ENCODE measurements around the gene GDF2.

- TF ChIP-seq YBX1 (IDR thresholded peaks at IDR 0.05), result no peak
- TF ChIP-seq BMI1 (IDR thresholded peaks at IDR 0.05; ENCODE audit: borderline replicate concordance), result no peak
- no peak for TF ChIP-seq PAX5 (IDR thresholded peaks at IDR 0.05; ENCODE audit: borderline replicate concordance, low read depth, low read length)
- no peak for TF ChIP-seq EZH2 (IDR thresholded peaks at IDR 0.05; ENCODE audit: borderline replicate concordance, control insufficient read depth, low read depth, low read length)
- TF ChIP-seq CTCF (IDR thresholded peaks at IDR 0.05 in 2 of 3, conservative IDR thresholded peaks at IDR 0.05 in 1 of 3; ENCODE audit: control insufficient read depth in 2 of 3, extremely low read depth in 1 of 3, insufficient read depth in 1 of 3, low read depth in 3 of 3, low read length in 3 of 3), result no peak
- no peak for TF ChIP-seq DPF2 (IDR thresholded peaks at IDR 0.05)
- no peak for TF ChIP-seq SMC3 (IDR thresholded peaks at IDR 0.05; ENCODE audit: borderline replicate concordance, low read length)
Measured at GRCh38 chr10:47331491-47331890, 9.2 kb downstream of the GDF2 start.

Measured in GM12878 (cell line).